SHP77 treated with DMSO at 0.1 percent for 48 hours (cell line): ENCODE data around the gene NKD1.

Source experiments
- DNase-seq: peaks from one replicate; lab custom pipeline; 2025; lab: John Stamatoyannopoulos, UW

Gene NKD1

GRCh38 chr16:50694206-50694605 lies 146.0 kb downstream of the NKD1 start:
- no peak for DNase-seq

GRCh38 chr16:50695017-50696000 lies 147.1 kb downstream of the NKD1 start:
- no peak for DNase-seq

DNA sequence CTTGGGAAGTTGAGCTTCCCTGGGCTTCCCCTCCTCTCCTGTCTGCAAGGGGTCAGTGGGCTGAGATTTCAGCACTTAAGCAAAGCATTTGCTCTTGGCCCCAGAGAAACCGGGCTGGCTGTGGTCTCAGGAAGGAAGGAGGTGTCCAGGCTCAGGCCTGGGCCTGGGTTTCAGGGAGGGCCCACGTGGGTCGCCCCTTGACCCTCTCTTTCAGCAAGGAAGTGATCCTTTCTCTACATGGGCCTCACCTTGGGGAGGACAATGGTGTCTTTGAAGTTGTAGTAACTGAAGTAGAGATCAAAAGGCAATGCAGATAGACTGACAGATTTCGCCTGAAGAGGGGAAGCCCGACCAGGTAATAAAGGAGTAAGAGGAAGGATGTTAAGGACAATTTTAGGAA lies 147.9 kb downstream of the NKD1 start:
- no peak for DNase-seq

GRCh38 chr16:50696575-50697420 lies 148.6 kb downstream of the NKD1 start:
- DNase-seq = peak; percentile 32

GRCh38 chr16:50697421-50697715 lies 149.2 kb downstream of the NKD1 start:
- no peak for DNase-seq

GRCh38 chr16:50697881-50698767 lies 149.9 kb downstream of the NKD1 start:
- no peak for DNase-seq
